H9 (cell line): ENCODE results near the gene MRPL27. TPM values are rescaled to one million over a fixed set of nuclear protein-coding genes. Genes with fewer than 3 reads are reported as not detected.

Experiments used
- DNase-seq: peaks from one replicate; pipeline ENCODE4 v3.0.0-alpha.2; 2017
- H2AFZ ChIP-seq: one replicate; pipeline ENCODE4 v1.6.1; 2013; ENCODE audit warnings: mild to moderate bottlenecking, low read length, control low read depth, moderate library complexity
- H2AK5ac ChIP-seq: 2 replicates; pipeline ENCODE4 v1.6.1; 2013; ENCODE audit warnings: low read length, control low read depth, mixed read lengths; ENCODE audit not compliant: insufficient read length
- H2BK120ac ChIP-seq: one replicate; pipeline ENCODE4 v1.6.1; 2013; ENCODE audit warnings: low read depth, mild to moderate bottlenecking, low read length, control low read depth, inconsistent platforms; ENCODE audit not compliant: poor library complexity, severe bottlenecking
- H2BK12ac ChIP-seq: 2 replicates; pipeline ENCODE4 v1.6.1; 2013; ENCODE audit warnings: low read length, control low read depth, mixed read lengths, low read depth; ENCODE audit not compliant: insufficient read length
- H2BK15ac ChIP-seq: 2 replicates; pipeline ENCODE4 v1.6.1; 2013; ENCODE audit warnings: low read depth, low read length, control low read depth
- H2BK20ac ChIP-seq: one replicate; pipeline ENCODE4 v1.6.1; 2013; ENCODE audit warnings: low read depth, mild to moderate bottlenecking, low read length, control low read depth, inconsistent platforms; ENCODE audit not compliant: poor library complexity, severe bottlenecking
- H2BK5ac ChIP-seq: 2 replicates; pipeline ENCODE4 v1.6.1; 2013; ENCODE audit warnings: low read length, control low read depth, mixed read lengths; ENCODE audit not compliant: insufficient read length
- H3K14ac ChIP-seq: 2 replicates; pipeline ENCODE4 v1.6.1; 2013; ENCODE audit warnings: low read length, control low read depth; ENCODE audit not compliant: insufficient read depth
- H3K18ac ChIP-seq: 2 replicates; pipeline ENCODE4 v1.6.1; 2013; ENCODE audit warnings: low read depth, mild to moderate bottlenecking, mixed read lengths, low read length, control low read depth; ENCODE audit not compliant: insufficient read length
- H3K23ac ChIP-seq: 2 replicates; pipeline ENCODE4 v1.6.1; 2013; ENCODE audit warnings: low read length, control low read depth, mixed read lengths, low read depth; ENCODE audit not compliant: insufficient read length
- H3K23me2 ChIP-seq: 2 replicates; pipeline ENCODE4 v1.6.1; 2013; ENCODE audit warnings: low read depth, mild to moderate bottlenecking, mixed read lengths, low read length, control low read depth; ENCODE audit not compliant: insufficient read length, poor library complexity, severe bottlenecking
- H3K27ac ChIP-seq: 2 replicates; pipeline ENCODE4 v1.5.1; 2013; ENCODE audit warnings: low read length, control low read depth, mixed read lengths, low read depth; ENCODE audit not compliant: insufficient read length
- H3K27me3 ChIP-seq: 2 replicates; pipeline ENCODE4 v1.6.1; 2013; ENCODE audit warnings: low read length, control low read depth, inconsistent platforms; ENCODE audit not compliant: insufficient read depth
- H3K4ac ChIP-seq: 2 replicates; pipeline ENCODE4 v1.6.1; 2013; ENCODE audit warnings: low read depth, mild to moderate bottlenecking, control low read depth, inconsistent platforms, low read length, moderate library complexity
- H3K4me1 ChIP-seq: 2 replicates; pipeline ENCODE4 v1.6.1; 2013; ENCODE audit warnings: low read length, control low read depth, inconsistent platforms; ENCODE audit not compliant: insufficient read depth
- H3K4me2 ChIP-seq: 2 replicates; pipeline ENCODE4 v1.6.1; 2013; ENCODE audit warnings: low read length, control low read depth, mixed read lengths; ENCODE audit not compliant: insufficient read length, insufficient read depth
- H3K56ac ChIP-seq: 2 replicates; pipeline ENCODE4 v1.6.1; 2013; ENCODE audit warnings: low read depth, mild to moderate bottlenecking, mixed read lengths, low read length, control low read depth; ENCODE audit not compliant: insufficient read length
- H3K79me1 ChIP-seq: 2 replicates; pipeline ENCODE4 v1.6.1; 2013; ENCODE audit warnings: low read depth, mild to moderate bottlenecking, moderate library complexity, low read length, control low read depth, inconsistent platforms; ENCODE audit not compliant: insufficient read depth, poor library complexity, severe bottlenecking
- H3K79me2 ChIP-seq: 2 replicates; pipeline ENCODE4 v1.6.1; 2013; ENCODE audit warnings: low read length, control low read depth, inconsistent platforms; ENCODE audit not compliant: insufficient read depth
- H3K9ac ChIP-seq: 2 replicates; pipeline ENCODE4 v1.6.1; 2013; ENCODE audit warnings: low read length, control low read depth, mixed read lengths; ENCODE audit not compliant: insufficient read length; ENCODE audit errors: extremely low read depth
- H3K9me3 ChIP-seq: one replicate; pipeline ENCODE4 v1.6.1; 2013; ENCODE audit warnings: low read depth, low read length, inconsistent platforms; ENCODE audit not compliant: control insufficient read depth
- H3T11ph ChIP-seq: one replicate; pipeline ENCODE4 v1.6.1; 2013; ENCODE audit warnings: mild to moderate bottlenecking, low read length, control low read depth, inconsistent platforms
- H4K20me1 ChIP-seq: one replicate; pipeline ENCODE4 v1.6.1; 2013; ENCODE audit not compliant: control insufficient read depth, insufficient read length, insufficient read depth
- H4K5ac ChIP-seq: 2 replicates; pipeline ENCODE4 v1.6.1; 2013; ENCODE audit warnings: low read depth, mild to moderate bottlenecking, mixed read lengths, low read length, control low read depth; ENCODE audit not compliant: insufficient read length
- H4K8ac ChIP-seq: replicated peaks from 2 replicates; pipeline ENCODE4 v1.6.1; 2013; ENCODE audit warnings: low read length, control low read depth, mixed read lengths, low read depth; ENCODE audit not compliant: insufficient read length
- H4K91ac ChIP-seq: 2 replicates; pipeline ENCODE4 v1.6.1; 2013; ENCODE audit warnings: low read depth, mild to moderate bottlenecking, moderate library complexity, mixed read lengths, low read length, control low read depth; ENCODE audit not compliant: insufficient read length
- H3K27ac Mint-ChIP-seq, 3 experiments: 2 replicates in 2 of 3; 3 replicates in 1 of 3; pipeline ENCODE4 v1.8.0; 2020 to 2021; ENCODE audit warnings: mixed read lengths in 3 of 3, mild to moderate bottlenecking in 1 of 3, moderate library complexity in 1 of 3
- H3K27me3 Mint-ChIP-seq: 2 replicates; pipeline ENCODE4 v1.8.0; 2021; ENCODE audit warnings: low read depth, mild to moderate bottlenecking, moderate library complexity, mixed read lengths
- H3K36me3 Mint-ChIP-seq, 3 experiments: 2 replicates in 2 of 3; 3 replicates in 1 of 3; pipeline ENCODE4 v1.8.0; 2020 to 2021; ENCODE audit warnings: low read depth in 3 of 3, mixed read lengths in 3 of 3; ENCODE audit not compliant: insufficient read depth in 1 of 3
- H3K4me1 Mint-ChIP-seq, 2 experiments: 2 replicates each; pipeline ENCODE4 v1.8.0; 2020; ENCODE audit warnings: mixed read lengths in 2 of 2
- H3K4me3 Mint-ChIP-seq, 2 experiments: 2 replicates in 1 of 2; 3 replicates in 1 of 2; pipeline ENCODE4 v1.8.0; 2020 to 2021; ENCODE audit warnings: mild to moderate bottlenecking in 2 of 2, mixed read lengths in 2 of 2, moderate library complexity in 1 of 2
- H3K9me3 Mint-ChIP-seq, 2 experiments: 2 replicates in 1 of 2; 3 replicates in 1 of 2; pipeline ENCODE4 v1.8.0; 2020; ENCODE audit warnings: mild to moderate bottlenecking in 2 of 2, mixed read lengths in 2 of 2, moderate library complexity in 1 of 2
- CTCF ChIP-seq: fragments of 200-600 bp; sonication (generic); conservative IDR thresholded peaks from 3 replicates; pipeline ENCODE4 v1.8.0; 2021; ENCODE audit warnings: antibody characterized with exemption, mild to moderate bottlenecking
- WGBS: extraction: QIAGEN DNeasy Blood & Tissue Kit; methylation state at CpG from one replicate; pipeline ENCODE4 v1.1.7; 2013; ENCODE audit warnings: missing lambda C conversion rate, low lambda C conversion rate, mixed read lengths; ENCODE audit not compliant: insufficient read length; ENCODE audit errors: extremely low coverage; 5-methylcytosine and 5-hydroxymethylcytosine counted together
- total RNA-seq: library from RNA; stranded (reverse); gene quantifications from 2 replicates; pipeline ENCODE4 v1.2.1, GENCODE V29; 2021

Gene MRPL27
- total RNA-seq, 1 experiment from 2014 or later = 85.9 TPM

- Mint-ChIP-seq H3K9me3 (no peaks in the 10 kb centered on the region), H3K36me3 (no peaks in the 10 kb centered on the region), H3K4me3 (no peak overlapping the region), H3K4me1 (peaks cover 2 to 4% of the 10 kb centered on the region in 2 experiments; a peak in 3 of 4 replicates), H3K27me3 (peaks cover 16% of the 10 kb centered on the region), H3K27ac (no peak overlapping the region)
- TF ChIP-seq CTCF = no peak
- no peak overlapping the region for H2BK5ac ChIP-seq
- no peaks in the 10 kb centered on the region for H3K23me2 ChIP-seq
- H3K14ac ChIP-seq = no peak overlapping the region
- H3K27ac ChIP-seq = no peak overlapping the region
- no peak overlapping the region for H3K4ac ChIP-seq
- no peak overlapping the region for H3K9ac ChIP-seq
- H2AFZ ChIP-seq = no peak overlapping the region
- no CpG with 5 or more reads among the region's 4 CpGs for WGBS
- no peak overlapping the region for H2BK120ac ChIP-seq
- H2BK12ac ChIP-seq = no peak overlapping the region
- H3K56ac ChIP-seq = no peak overlapping the region
- no peak overlapping the region for H3K4me2 ChIP-seq
- no peak overlapping the region for H4K5ac ChIP-seq
- no peak overlapping the region for H3K18ac ChIP-seq
- DNase-seq = no peak
- H2BK15ac ChIP-seq = no peak overlapping the region
- no peak overlapping the region for H4K91ac ChIP-seq
- H3K79me1 ChIP-seq = no peaks in the 10 kb centered on the region
- H2AK5ac ChIP-seq = no peak overlapping the region
- no peaks in the 10 kb centered on the region for H3K4me1 ChIP-seq
- H2BK20ac ChIP-seq = no peak overlapping the region
- no peaks in the 10 kb centered on the region for H4K20me1 ChIP-seq
- H3K79me2 ChIP-seq = no peaks in the 10 kb centered on the region
- H4K8ac ChIP-seq = no peak overlapping the region
- no peak overlapping the region for H3K23ac ChIP-seq
- H3T11ph ChIP-seq = no peak overlapping the region
- H3K9me3 ChIP-seq = no peaks in the 10 kb centered on the region
- no peaks in the 10 kb centered on the region for H3K27me3 ChIP-seq
These were observed 39.3 kb upstream of the MRPL27 start for GRCh38 chr17:50412188-50412732.
